ENCODE results near the gene DCN.

The DCN gene

DNA sequence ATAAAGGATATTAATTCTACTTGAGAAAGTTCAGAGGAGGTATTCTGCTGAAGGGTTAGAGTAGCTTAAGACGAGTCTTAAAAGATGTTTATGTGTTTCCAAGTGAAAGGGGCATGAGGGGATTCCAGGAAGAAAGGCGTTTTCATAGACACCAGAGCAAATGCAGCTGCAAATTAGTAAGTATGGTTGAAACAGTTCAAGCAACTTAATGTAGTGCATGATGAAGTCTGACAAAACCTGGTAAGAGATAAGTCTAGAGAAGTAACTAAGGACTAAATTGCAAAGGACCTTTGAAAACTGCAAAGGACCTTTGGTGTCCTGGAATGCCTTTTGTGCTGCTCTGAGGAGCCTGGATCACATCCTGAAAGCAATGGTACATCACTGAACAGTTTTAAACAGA lies 82.8 kb downstream of the DCN start:
- Histone ChIP-seq H2BK15ac (ENCODE audit: low read depth, poor library complexity, severe bottlenecking) (no peak overlapping the region), H3K27me3 (ENCODE audit: control insufficient read depth in 1 of 2, insufficient read depth in 1 of 2, low read length in 2 of 2) (no peaks in the 10 kb centered on the region), H3K18ac (ENCODE audit: low read depth in 1 of 2, low read length in 2 of 2) (peak overlapping the region in 1 of 2 experiments; percentile 40), H3K9ac (ENCODE audit: low read length) (no peak overlapping the region), H2AFZ (ENCODE audit: low read depth, low read length) (no peak overlapping the region), H2BK5ac (ENCODE audit: low read depth, low read length, poor library complexity, severe bottlenecking) (no peak overlapping the region), H3K79me1 (replicated peaks; ENCODE audit: low read length, poor library complexity, severe bottlenecking) (no peaks in the 10 kb centered on the region), H3K4ac (ENCODE audit: low read depth in 1 of 2, low read length in 2 of 2) (no peak overlapping the region), H3K36me3 (ENCODE audit: control insufficient read depth in 1 of 2, insufficient read depth in 2 of 2, low read depth in 1 of 2, low read length in 2 of 2) (peaks cover 0 to 12% of the 10 kb centered on the region in 2 experiments), H3K27ac (ENCODE audit: low read length, poor library complexity, severe bottlenecking) (no peak overlapping the region), H2AK5ac (ENCODE audit: low read length, severe bottlenecking) (no peak overlapping the region), H3K4me2 (ENCODE audit: low read length, poor library complexity, severe bottlenecking) (no peak overlapping the region), H2BK12ac (ENCODE audit: low read length in 2 of 2) (peak overlapping the region in 1 of 2 experiments; percentile 52), H2BK120ac (ENCODE audit: low read depth, low read length) (peak overlapping the region; percentile 11), H3K9me3 (ENCODE audit: control insufficient read depth, low read length) (no peaks in the 10 kb centered on the region), H3K23ac (ENCODE audit: low read length in 2 of 2) (no peak overlapping the region), H4K8ac (ENCODE audit: low read length) (no peak overlapping the region), H3K4me3 (ENCODE audit: insufficient read depth in 1 of 2, low read depth in 1 of 2, low read length in 2 of 2) (no peak overlapping the region), H3K4me1 (ENCODE audit: control insufficient read depth, insufficient read depth, low read depth, low read length) (no peaks in the 10 kb centered on the region), H3K14ac (ENCODE audit: low read length in 2 of 2) (no peak overlapping the region), H4K91ac (ENCODE audit: low read length) (no peak overlapping the region)
- DNase-seq: peak; percentile 50
- WGBS: 7% methylated on average over 2 of the region's 2 CpGs

DNA sequence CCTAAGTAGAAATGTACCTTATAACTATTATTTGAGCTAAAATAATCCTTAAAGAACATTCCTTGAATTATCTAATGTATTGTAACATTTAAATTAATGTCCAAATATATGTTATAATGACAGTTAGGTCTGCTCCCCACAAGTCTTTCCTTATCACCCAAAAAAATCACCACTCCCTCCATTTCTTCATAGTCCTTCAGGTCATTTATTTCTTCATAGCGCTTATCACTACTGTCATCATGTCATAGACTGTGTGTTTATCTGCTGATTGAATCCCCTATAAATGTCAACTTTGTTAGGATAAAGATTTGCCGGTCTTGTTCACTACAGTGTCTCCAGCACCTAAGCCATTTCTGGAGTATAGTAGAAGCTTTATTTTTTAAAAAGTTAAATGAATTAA lies 83.3 kb downstream of the DCN start:
- 20% methylated on average over 1 of the region's 2 CpGs for WGBS

GRCh38 chr12:91098941-91099340 lies 83.7 kb downstream of the DCN start:
- peak; percentile 98 for DNase-seq
- Histone ChIP-seq H2AK5ac (ENCODE audit: low read length, severe bottlenecking) (no peak overlapping the region), H3K27me3 (ENCODE audit: control insufficient read depth in 1 of 2, insufficient read depth in 1 of 2, low read length in 2 of 2) (no peaks in the 10 kb centered on the region), H3K9me3 (ENCODE audit: control insufficient read depth, low read length) (no peaks in the 10 kb centered on the region), H3K79me1 (replicated peaks; ENCODE audit: low read length, poor library complexity, severe bottlenecking) (no peaks in the 10 kb centered on the region), H2AFZ (ENCODE audit: low read depth, low read length) (no peak overlapping the region), H2BK12ac (ENCODE audit: low read length in 2 of 2) (no peak overlapping the region), H3K36me3 (ENCODE audit: control insufficient read depth in 1 of 2, insufficient read depth in 2 of 2, low read depth in 1 of 2, low read length in 2 of 2) (peaks cover 0 to 12% of the 10 kb centered on the region in 2 experiments), H3K18ac (ENCODE audit: low read depth in 1 of 2, low read length in 2 of 2) (no peak overlapping the region), H3K4me1 (ENCODE audit: control insufficient read depth, insufficient read depth, low read depth, low read length) (no peaks in the 10 kb centered on the region), H3K4ac (ENCODE audit: low read depth in 1 of 2, low read length in 2 of 2) (no peak overlapping the region), H3K14ac (ENCODE audit: low read length in 2 of 2) (no peak overlapping the region), H3K23ac (ENCODE audit: low read length in 2 of 2) (no peak overlapping the region), H2BK120ac (ENCODE audit: low read depth, low read length) (no peak overlapping the region), H4K8ac (ENCODE audit: low read length) (no peak overlapping the region), H3K4me3 (ENCODE audit: insufficient read depth in 1 of 2, low read depth in 1 of 2, low read length in 2 of 2) (peak overlapping the region in 1 of 2 experiments; percentile 24), H3K9ac (ENCODE audit: low read length) (peak overlapping the region; percentile 83), H3K4me2 (ENCODE audit: low read length, poor library complexity, severe bottlenecking) (no peak overlapping the region), H3K27ac (ENCODE audit: low read length, poor library complexity, severe bottlenecking) (peak overlapping the region; percentile 85), H4K91ac (ENCODE audit: low read length) (no peak overlapping the region), H2BK5ac (ENCODE audit: low read depth, low read length, poor library complexity, severe bottlenecking) (no peak overlapping the region), H2BK15ac (ENCODE audit: low read depth, poor library complexity, severe bottlenecking) (no peak overlapping the region)
- 0% methylated on average over 1 of the region's 3 CpGs for WGBS

More for the DNA sequence above, 83.3 kb downstream of the DCN start:
- H2BK120ac ChIP-seq (ENCODE audit: low read depth, low read length): no peak overlapping the region
- H3K14ac ChIP-seq (ENCODE audit: low read length in 2 of 2): no peak overlapping the region
- H3K18ac ChIP-seq (ENCODE audit: low read depth in 1 of 2, low read length in 2 of 2): no peak overlapping the region
- no peaks in the 10 kb centered on the region for H3K4me1 ChIP-seq (ENCODE audit: control insufficient read depth, insufficient read depth, low read depth, low read length)
- no peak overlapping the region for H2BK15ac ChIP-seq (ENCODE audit: low read depth, poor library complexity, severe bottlenecking)
- H4K8ac ChIP-seq (ENCODE audit: low read length): no peak overlapping the region
- H3K9me3 ChIP-seq (ENCODE audit: control insufficient read depth, low read length): no peaks in the 10 kb centered on the region
- no peaks in the 10 kb centered on the region for H3K79me1 ChIP-seq (replicated peaks; ENCODE audit: low read length, poor library complexity, severe bottlenecking)
- H3K4ac ChIP-seq (ENCODE audit: low read depth in 1 of 2, low read length in 2 of 2): no peak overlapping the region
- no peak for DNase-seq
- H3K9ac ChIP-seq (ENCODE audit: low read length): peak overlapping the region; percentile 83
- peaks cover 0 to 12% of the 10 kb centered on the region in 2 experiments for H3K36me3 ChIP-seq (ENCODE audit: control insufficient read depth in 1 of 2, insufficient read depth in 2 of 2, low read depth in 1 of 2, low read length in 2 of 2)
- H4K91ac ChIP-seq (ENCODE audit: low read length): no peak overlapping the region
- no peak overlapping the region for H3K23ac ChIP-seq (ENCODE audit: low read length in 2 of 2)
- peak overlapping the region; percentile 85 for H3K27ac ChIP-seq (ENCODE audit: low read length, poor library complexity, severe bottlenecking)
- H2AFZ ChIP-seq (ENCODE audit: low read depth, low read length): no peak overlapping the region
- no peak overlapping the region for H2BK5ac ChIP-seq (ENCODE audit: low read depth, low read length, poor library complexity, severe bottlenecking)
- H2AK5ac ChIP-seq (ENCODE audit: low read length, severe bottlenecking): no peak overlapping the region
- no peak overlapping the region for H2BK12ac ChIP-seq (ENCODE audit: low read length in 2 of 2)
- H3K27me3 ChIP-seq (ENCODE audit: control insufficient read depth in 1 of 2, insufficient read depth in 1 of 2, low read length in 2 of 2): no peaks in the 10 kb centered on the region
- no peak overlapping the region for H3K4me2 ChIP-seq (ENCODE audit: low read length, poor library complexity, severe bottlenecking)
- H3K4me3 ChIP-seq (ENCODE audit: insufficient read depth in 1 of 2, low read depth in 1 of 2, low read length in 2 of 2): peak overlapping the region in 1 of 2 experiments; percentile 24

- Histone ChIP-seq H3K4me2 (ENCODE audit: low read length, poor library complexity, severe bottlenecking) (no peak overlapping the region), H2BK120ac (ENCODE audit: low read depth, low read length) (no peak overlapping the region), H3K14ac (ENCODE audit: low read length in 2 of 2) (no peak overlapping the region), H3K27me3 (ENCODE audit: control insufficient read depth in 1 of 2, insufficient read depth in 1 of 2, low read length in 2 of 2) (no peaks in the 10 kb centered on the region), H2BK12ac (ENCODE audit: low read length in 2 of 2) (no peak overlapping the region), H3K4me3 (ENCODE audit: insufficient read depth in 1 of 2, low read depth in 1 of 2, low read length in 2 of 2) (no peak overlapping the region), H2BK5ac (ENCODE audit: low read depth, low read length, poor library complexity, severe bottlenecking) (peak overlapping the region; percentile 73), H2AK5ac (ENCODE audit: low read length, severe bottlenecking) (no peak overlapping the region), H3K27ac (ENCODE audit: low read length, poor library complexity, severe bottlenecking) (peak overlapping the region; percentile 90), H4K8ac (ENCODE audit: low read length) (no peak overlapping the region), H3K18ac (ENCODE audit: low read depth in 1 of 2, low read length in 2 of 2) (peak overlapping the region; percentile 43 to 54), H3K9ac (ENCODE audit: low read length) (peak overlapping the region; percentile 83), H3K79me1 (replicated peaks; ENCODE audit: low read length, poor library complexity, severe bottlenecking) (no peaks in the 10 kb centered on the region), H2AFZ (ENCODE audit: low read depth, low read length) (no peak overlapping the region), H3K9me3 (ENCODE audit: control insufficient read depth, low read length) (no peaks in the 10 kb centered on the region), H3K23ac (ENCODE audit: low read length in 2 of 2) (no peak overlapping the region), H3K4ac (ENCODE audit: low read depth in 1 of 2, low read length in 2 of 2) (no peak overlapping the region), H4K91ac (ENCODE audit: low read length) (no peak overlapping the region), H3K4me1 (ENCODE audit: control insufficient read depth, insufficient read depth, low read depth, low read length) (no peaks in the 10 kb centered on the region), H2BK15ac (ENCODE audit: low read depth, poor library complexity, severe bottlenecking) (no peak overlapping the region), H3K36me3 (ENCODE audit: control insufficient read depth in 1 of 2, insufficient read depth in 2 of 2, low read depth in 1 of 2, low read length in 2 of 2) (peaks cover 0 to 8% of the 10 kb centered on the region in 2 experiments)
- no peak for DNase-seq
Observed at GRCh38 chr12:91098461-91098860, 84.2 kb downstream of the DCN start.
